T1000 (cell line): ENCODE results near the gene TMEM87B.
"Not testable (repeated sequence)": the region's sequence is repeated elsewhere in the genome, so short reads cannot be mapped to it uniquely, and the experiment has no call there.

Source experiments
- DNase-seq: peaks from one replicate; lab custom pipeline; 2025; ENCODE audit warnings: mixed read lengths; lab: John Stamatoyannopoulos, UW

TMEM87B gene

GRCh38 chr2:112133344-112133743, 78.3 kb downstream of the TMEM87B start:
- DNase-seq, result no peak

- DNase-seq, result no peak
Measured at GRCh38 chr2:112134120-112134519, 79.1 kb downstream of the TMEM87B start.

GRCh38 chr2:112136096-112136495, 81.0 kb downstream of the TMEM87B start:
- DNase-seq, result no peak

- peak; percentile 4 for DNase-seq
Measured at GRCh38 chr2:112137516-112138158, 82.6 kb downstream of the TMEM87B start.

- DNase-seq, result peak; percentile 15
Measured at GRCh38 chr2:112138159-112139032, 83.3 kb downstream of the TMEM87B start, which contains the start of gene FBLN7. FBLN7 (plus strand) TSS chr2:112138385; CDS start chr2:112138656, 271 bp downstream.

GRCh38 chr2:112139033-112139614, 84.1 kb downstream of the TMEM87B start:
- DNase-seq, result not testable (repeated sequence)

GRCh38 chr2:112139661-112140204, 84.7 kb downstream of the TMEM87B start:
- not testable (repeated sequence) for DNase-seq

- DNase-seq, result no peak
Measured at GRCh38 chr2:112140205-112140802, 85.2 kb downstream of the TMEM87B start.

GRCh38 chr2:112140899-112141625, 86.0 kb downstream of the TMEM87B start:
- no peak for DNase-seq

GRCh38 chr2:112141626-112142007, 86.5 kb downstream of the TMEM87B start:
- DNase-seq, result no peak

GRCh38 chr2:112142525-112143078, 87.5 kb downstream of the TMEM87B start:
- DNase-seq, result no peak

GRCh38 chr2:112143150-112143549, 88.1 kb downstream of the TMEM87B start:
- no peak for DNase-seq

- no peak for DNase-seq
Measured at GRCh38 chr2:112144966-112145365, 89.9 kb downstream of the TMEM87B start.

- DNase-seq, result no peak
Measured at GRCh38 chr2:112147382-112148168, 92.5 kb downstream of the TMEM87B start.

GRCh38 chr2:112148477-112148876, 93.4 kb downstream of the TMEM87B start:
- DNase-seq, result no peak

GRCh38 chr2:112149194-112149593, 94.1 kb downstream of the TMEM87B start:
- DNase-seq, result no peak

- DNase-seq, result no peak
Measured at GRCh38 chr2:112149866-112150435, 94.9 kb downstream of the TMEM87B start.

GRCh38 chr2:112150447-112150846, 95.4 kb downstream of the TMEM87B start:
- peak; percentile 56 for DNase-seq

- no peak for DNase-seq
Measured at GRCh38 chr2:112150851-112151250, 95.8 kb downstream of the TMEM87B start.

- DNase-seq, result no peak
Measured at GRCh38 chr2:112151271-112151670, 96.2 kb downstream of the TMEM87B start.
